ENCODE data around the gene PLCB4.

The PLCB4 gene

DNA sequence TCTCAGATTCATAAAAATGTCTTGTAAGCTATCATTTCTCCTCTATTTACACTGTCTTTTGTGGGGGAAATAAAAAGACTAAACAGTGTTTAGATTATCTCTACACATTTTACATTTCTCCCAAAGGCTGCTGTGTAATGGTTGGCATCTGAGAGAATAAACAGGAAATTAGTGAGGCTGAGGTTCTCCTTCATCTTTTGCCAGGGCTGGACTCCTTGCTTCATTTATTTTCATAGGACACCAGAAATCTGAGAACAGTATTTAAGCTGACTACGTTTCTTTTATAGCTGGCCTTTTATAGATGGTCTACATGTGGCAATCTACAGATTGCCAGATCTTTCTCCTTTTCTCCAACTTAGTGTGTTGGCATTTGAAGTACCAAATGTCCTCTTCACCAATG, 41.5 kb downstream of the PLCB4 start:
- Histone ChIP-seq H3K27me3 (ENCODE audit: control insufficient read depth in 1 of 2, insufficient read depth in 2 of 2, low read length in 2 of 2) (no peaks in the 10 kb centered on the region), H3K9me3 (ENCODE audit: low read length) (no peaks in the 10 kb centered on the region), H3K36me3 (ENCODE audit: insufficient read depth, low read length) (no peaks in the 10 kb centered on the region), H3K4me3 (ENCODE audit: low read depth in 1 of 2, low read length in 2 of 2) (no peak overlapping the region), H3K9ac (ENCODE audit: low read length) (no peak overlapping the region), H3K4me1 (ENCODE audit: insufficient read depth, low read length) (peaks cover 31% of the 10 kb centered on the region), H3K27ac (ENCODE audit: low read depth, low read length) (peak overlapping the region; percentile 25)

DNA sequence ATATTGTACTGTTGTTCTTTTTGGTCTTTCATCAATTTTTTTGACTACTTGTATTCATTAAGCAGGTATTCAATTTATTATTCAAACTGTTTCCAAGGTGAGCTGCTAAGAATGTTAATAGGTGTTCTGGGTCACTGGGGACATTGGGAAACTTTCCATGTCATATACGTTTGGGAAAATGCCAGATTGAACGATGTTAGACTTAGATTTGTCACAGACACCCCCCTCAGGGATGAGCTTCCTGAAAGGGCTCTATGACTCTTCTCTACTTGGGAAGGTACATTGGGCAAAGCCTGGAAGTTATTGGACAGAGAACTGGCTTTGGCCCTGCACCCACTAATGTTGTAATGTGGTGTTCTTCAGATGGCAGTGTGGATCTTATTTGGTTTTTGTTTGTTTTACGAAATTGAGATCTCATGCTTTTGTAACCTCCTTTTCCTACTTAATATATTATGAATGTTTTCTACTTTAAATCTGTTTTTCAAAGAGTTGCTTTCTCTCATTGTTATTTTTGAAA, 42.1 kb downstream of the PLCB4 start:
- Histone ChIP-seq H3K4me3 (ENCODE audit: low read depth in 1 of 2, low read length in 2 of 2) (no peak overlapping the region), H3K4me1 (ENCODE audit: insufficient read depth, low read length) (peaks cover 31% of the 10 kb centered on the region), H3K9me3 (ENCODE audit: low read length) (no peaks in the 10 kb centered on the region), H3K9ac (ENCODE audit: low read length) (no peak overlapping the region), H3K27me3 (ENCODE audit: control insufficient read depth in 1 of 2, insufficient read depth in 2 of 2, low read length in 2 of 2) (no peaks in the 10 kb centered on the region), H3K36me3 (ENCODE audit: insufficient read depth, low read length) (no peaks in the 10 kb centered on the region), H3K27ac (ENCODE audit: low read depth, low read length) (no peak overlapping the region)

GRCh38 chr20:9112541-9113515, 43.9 kb downstream of the PLCB4 start:
- Histone ChIP-seq H3K36me3 (ENCODE audit: insufficient read depth, low read length) (no peaks in the 10 kb centered on the region), H3K9me3 (ENCODE audit: low read length) (no peaks in the 10 kb centered on the region), H3K27ac (ENCODE audit: low read depth, low read length) (no peak overlapping the region), H3K4me3 (ENCODE audit: low read depth in 1 of 2, low read length in 2 of 2) (no peak overlapping the region), H3K4me1 (ENCODE audit: insufficient read depth, low read length) (peaks cover 31% of the 10 kb centered on the region), H3K9ac (ENCODE audit: low read length) (no peak overlapping the region), H3K27me3 (ENCODE audit: control insufficient read depth in 1 of 2, insufficient read depth in 2 of 2, low read length in 2 of 2) (no peaks in the 10 kb centered on the region)

- H3K27me3 ChIP-seq (ENCODE audit: control insufficient read depth in 1 of 2, insufficient read depth in 2 of 2, low read length in 2 of 2) = no peaks in the 10 kb centered on the region
- H3K36me3 ChIP-seq (ENCODE audit: insufficient read depth, low read length) = no peaks in the 10 kb centered on the region
- H3K27ac ChIP-seq (ENCODE audit: low read depth, low read length) = no peak overlapping the region
- H3K4me1 ChIP-seq (ENCODE audit: insufficient read depth, low read length) = peaks cover 26% of the 10 kb centered on the region
- no peak overlapping the region for H3K4me3 ChIP-seq (ENCODE audit: low read depth in 1 of 2, low read length in 2 of 2)
- H3K9ac ChIP-seq (ENCODE audit: low read length) = no peak overlapping the region
- no peaks in the 10 kb centered on the region for H3K9me3 ChIP-seq (ENCODE audit: low read length)
Observed at GRCh38 chr20:9114709-9115108, 45.8 kb downstream of the PLCB4 start.

DNA sequence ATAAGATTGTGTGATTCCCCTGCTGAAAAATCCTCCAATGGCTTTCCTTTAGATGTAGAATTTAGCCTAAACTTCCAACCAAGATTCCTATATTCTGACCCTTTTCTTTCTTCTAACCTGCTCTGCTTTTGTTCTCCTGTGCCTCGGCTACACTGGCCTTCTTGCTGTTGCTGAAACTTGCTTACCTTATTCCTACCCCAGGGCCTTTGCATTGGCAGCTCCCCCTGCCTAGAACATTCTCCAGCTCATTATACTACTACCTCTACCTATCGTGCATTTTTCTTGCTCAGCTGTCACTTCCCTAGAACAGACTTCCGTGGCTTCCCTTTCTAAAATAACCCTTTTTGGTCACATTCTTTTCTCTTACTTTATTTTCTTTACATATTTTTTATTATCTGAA, 48.7 kb downstream of the PLCB4 start:
- H3K36me3 ChIP-seq (ENCODE audit: insufficient read depth, low read length) = no peaks in the 10 kb centered on the region
- H3K4me3 ChIP-seq (ENCODE audit: low read depth in 1 of 2, low read length in 2 of 2) = no peak overlapping the region
- H3K9ac ChIP-seq (ENCODE audit: low read length) = no peak overlapping the region
- H3K9me3 ChIP-seq (ENCODE audit: low read length) = no peaks in the 10 kb centered on the region
- H3K4me1 ChIP-seq (ENCODE audit: insufficient read depth, low read length) = peaks cover 9% of the 10 kb centered on the region
- H3K27me3 ChIP-seq (ENCODE audit: control insufficient read depth in 1 of 2, insufficient read depth in 2 of 2, low read length in 2 of 2) = no peaks in the 10 kb centered on the region
- no peak overlapping the region for H3K27ac ChIP-seq (ENCODE audit: low read depth, low read length)

DNA sequence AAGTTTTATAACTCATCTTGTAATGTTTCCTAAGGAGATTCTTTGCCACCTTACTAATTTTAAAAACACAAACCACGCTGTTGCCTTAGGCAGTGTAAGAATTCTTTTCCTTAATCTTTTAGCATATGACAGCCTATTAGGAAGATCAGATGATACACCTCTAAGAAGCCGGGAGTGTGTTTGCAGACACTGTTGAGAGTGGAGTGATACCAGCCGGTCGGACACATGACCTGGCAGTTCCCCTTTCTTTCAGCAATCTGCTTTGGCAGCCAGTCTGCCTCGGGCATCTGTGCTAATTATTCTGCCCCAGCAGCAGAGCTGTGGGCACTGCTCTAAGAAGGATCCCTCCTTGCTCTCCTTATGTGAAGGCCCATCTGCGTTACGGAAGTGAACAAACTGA, 50.9 kb downstream of the PLCB4 start:
- no peaks in the 10 kb centered on the region for H3K36me3 ChIP-seq (ENCODE audit: insufficient read depth, low read length)
- no peaks in the 10 kb centered on the region for H3K4me1 ChIP-seq (ENCODE audit: insufficient read depth, low read length)
- no peaks in the 10 kb centered on the region for H3K9me3 ChIP-seq (ENCODE audit: low read length)
- no peaks in the 10 kb centered on the region for H3K27me3 ChIP-seq (ENCODE audit: control insufficient read depth in 1 of 2, insufficient read depth in 2 of 2, low read length in 2 of 2)
- no peak overlapping the region for H3K27ac ChIP-seq (ENCODE audit: low read depth, low read length)
- H3K9ac ChIP-seq (ENCODE audit: low read length) = no peak overlapping the region
- no peak overlapping the region for H3K4me3 ChIP-seq (ENCODE audit: low read depth in 1 of 2, low read length in 2 of 2)

- no peaks in the 10 kb centered on the region for H3K36me3 ChIP-seq (ENCODE audit: insufficient read depth, low read length)
- H3K9ac ChIP-seq (ENCODE audit: low read length) = no peak overlapping the region
- no peaks in the 10 kb centered on the region for H3K9me3 ChIP-seq (ENCODE audit: low read length)
- H3K4me3 ChIP-seq (ENCODE audit: low read depth in 1 of 2, low read length in 2 of 2) = no peak overlapping the region
- H3K27me3 ChIP-seq (ENCODE audit: control insufficient read depth in 1 of 2, insufficient read depth in 2 of 2, low read length in 2 of 2) = no peaks in the 10 kb centered on the region
- no peaks in the 10 kb centered on the region for H3K4me1 ChIP-seq (ENCODE audit: insufficient read depth, low read length)
- H3K27ac ChIP-seq (ENCODE audit: low read depth, low read length) = no peak overlapping the region
Observed at GRCh38 chr20:9121211-9121610, 52.3 kb downstream of the PLCB4 start.

DNA sequence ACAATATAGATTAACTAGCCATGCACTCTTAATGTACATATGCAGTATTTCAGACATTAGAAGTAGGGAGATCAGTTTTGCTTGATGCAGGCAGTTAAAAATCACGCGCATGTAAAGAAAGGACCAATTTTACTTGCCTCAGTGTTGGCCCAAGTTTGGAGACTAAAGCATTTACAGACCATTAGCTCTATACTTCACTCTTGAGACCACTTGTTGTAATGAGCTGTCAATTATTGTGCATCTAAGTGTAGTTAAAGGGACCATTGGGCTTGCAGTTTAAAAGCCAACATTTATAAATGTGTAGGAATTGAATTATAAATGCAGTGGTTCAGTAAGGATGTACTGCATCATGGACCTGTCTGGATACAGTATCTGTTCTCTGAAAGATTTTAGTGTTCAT, 53.7 kb downstream of the PLCB4 start:
- H3K36me3 ChIP-seq (ENCODE audit: insufficient read depth, low read length) = no peaks in the 10 kb centered on the region
- H3K9me3 ChIP-seq (ENCODE audit: low read length) = no peaks in the 10 kb centered on the region
- H3K27ac ChIP-seq (ENCODE audit: low read depth, low read length) = no peak overlapping the region
- H3K9ac ChIP-seq (ENCODE audit: low read length) = no peak overlapping the region
- no peaks in the 10 kb centered on the region for H3K4me1 ChIP-seq (ENCODE audit: insufficient read depth, low read length)
- no peak overlapping the region for H3K4me3 ChIP-seq (ENCODE audit: low read depth in 1 of 2, low read length in 2 of 2)
- H3K27me3 ChIP-seq (ENCODE audit: control insufficient read depth in 1 of 2, insufficient read depth in 2 of 2, low read length in 2 of 2) = no peaks in the 10 kb centered on the region

DNA sequence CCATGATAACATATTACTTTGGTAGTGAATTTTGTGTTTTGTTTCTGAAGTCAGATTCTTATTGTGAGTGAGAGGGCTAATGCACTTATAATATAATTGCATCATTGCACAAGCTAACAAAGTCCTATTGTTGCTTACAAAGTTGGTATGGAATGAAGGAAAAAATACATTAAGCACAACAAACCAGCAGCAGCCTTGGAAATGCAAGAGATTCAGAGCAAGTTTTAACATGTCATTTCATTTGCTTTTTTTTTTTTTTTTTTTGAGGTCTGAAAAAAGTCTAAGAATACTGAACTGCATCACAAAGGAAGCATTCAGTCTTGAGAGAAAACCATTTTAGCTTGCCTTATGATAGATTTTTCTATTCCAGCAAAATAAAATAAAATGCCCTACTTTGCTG, 57.6 kb downstream of the PLCB4 start:
- no peak overlapping the region for H3K4me3 ChIP-seq (ENCODE audit: low read depth in 1 of 2, low read length in 2 of 2)
- H3K36me3 ChIP-seq (ENCODE audit: insufficient read depth, low read length) = no peaks in the 10 kb centered on the region
- H3K9me3 ChIP-seq (ENCODE audit: low read length) = peaks cover 6% of the 10 kb centered on the region
- no peaks in the 10 kb centered on the region for H3K27me3 ChIP-seq (ENCODE audit: control insufficient read depth in 1 of 2, insufficient read depth in 2 of 2, low read length in 2 of 2)
- no peak overlapping the region for H3K27ac ChIP-seq (ENCODE audit: low read depth, low read length)
- H3K9ac ChIP-seq (ENCODE audit: low read length) = no peak overlapping the region
- peaks cover 12% of the 10 kb centered on the region for H3K4me1 ChIP-seq (ENCODE audit: insufficient read depth, low read length)

- H3K27me3 ChIP-seq (ENCODE audit: control insufficient read depth in 1 of 2, insufficient read depth in 2 of 2, low read length in 2 of 2) = no peaks in the 10 kb centered on the region
- H3K4me3 ChIP-seq (ENCODE audit: low read depth in 1 of 2, low read length in 2 of 2) = no peak overlapping the region
- H3K4me1 ChIP-seq (ENCODE audit: insufficient read depth, low read length) = peaks cover 12% of the 10 kb centered on the region
- H3K9ac ChIP-seq (ENCODE audit: low read length) = no peak overlapping the region
- peaks cover 14% of the 10 kb centered on the region for H3K9me3 ChIP-seq (ENCODE audit: low read length)
- H3K36me3 ChIP-seq (ENCODE audit: insufficient read depth, low read length) = no peaks in the 10 kb centered on the region
- H3K27ac ChIP-seq (ENCODE audit: low read depth, low read length) = no peak overlapping the region
Observed at GRCh38 chr20:9128568-9128967, 59.7 kb downstream of the PLCB4 start.

DNA sequence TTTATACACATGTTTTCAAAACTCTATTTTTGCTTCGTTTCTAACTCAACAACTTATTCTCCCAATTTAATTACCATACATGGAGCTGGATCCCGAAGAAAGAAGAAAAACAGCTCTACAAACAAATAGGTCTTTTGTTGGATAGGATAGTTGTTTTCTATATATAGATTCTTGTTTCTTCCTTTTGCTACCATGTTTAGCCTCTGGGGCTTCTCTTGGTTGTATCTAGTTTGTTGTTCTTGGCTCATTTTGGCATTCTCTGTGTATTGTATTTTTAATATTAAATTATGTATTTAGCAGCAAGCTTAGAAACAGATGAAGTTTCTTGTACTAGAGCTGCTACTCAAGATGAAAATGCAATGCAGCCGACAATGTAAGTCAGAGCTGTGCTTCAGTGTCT, 60.9 kb downstream of the PLCB4 start:
- H3K4me3 ChIP-seq (ENCODE audit: low read depth in 1 of 2, low read length in 2 of 2) = no peak overlapping the region
- no peak overlapping the region for H3K9ac ChIP-seq (ENCODE audit: low read length)
- peaks cover 14% of the 10 kb centered on the region for H3K9me3 ChIP-seq (ENCODE audit: low read length)
- H3K36me3 ChIP-seq (ENCODE audit: insufficient read depth, low read length) = no peaks in the 10 kb centered on the region
- H3K27ac ChIP-seq (ENCODE audit: low read depth, low read length) = no peak overlapping the region
- peaks cover 12% of the 10 kb centered on the region for H3K4me1 ChIP-seq (ENCODE audit: insufficient read depth, low read length)
- no peaks in the 10 kb centered on the region for H3K27me3 ChIP-seq (ENCODE audit: control insufficient read depth in 1 of 2, insufficient read depth in 2 of 2, low read length in 2 of 2)

DNA sequence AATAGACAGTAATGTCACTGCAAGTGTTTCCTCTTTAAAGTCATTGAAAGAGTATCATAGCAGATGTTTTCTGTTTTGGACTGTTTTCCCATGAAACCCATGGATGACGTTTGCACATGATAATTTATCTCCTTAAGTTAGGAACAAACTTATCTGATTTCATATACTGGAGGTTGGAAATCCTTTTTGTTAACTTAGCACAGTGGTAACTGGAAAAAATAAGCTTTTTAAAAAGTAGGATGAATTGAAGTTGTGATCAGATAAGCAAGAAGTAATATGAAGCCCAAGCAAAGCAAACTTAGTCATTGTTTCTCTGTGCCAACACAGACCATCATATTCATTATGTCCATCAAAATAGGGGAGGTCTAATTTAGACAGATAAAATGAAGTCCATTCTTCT, 61.6 kb downstream of the PLCB4 start:
- no peaks in the 10 kb centered on the region for H3K36me3 ChIP-seq (ENCODE audit: insufficient read depth, low read length)
- H3K4me1 ChIP-seq (ENCODE audit: insufficient read depth, low read length) = peaks cover 12% of the 10 kb centered on the region
- no peak overlapping the region for H3K27ac ChIP-seq (ENCODE audit: low read depth, low read length)
- no peak overlapping the region for H3K9ac ChIP-seq (ENCODE audit: low read length)
- peaks cover 14% of the 10 kb centered on the region for H3K9me3 ChIP-seq (ENCODE audit: low read length)
- H3K27me3 ChIP-seq (ENCODE audit: control insufficient read depth in 1 of 2, insufficient read depth in 2 of 2, low read length in 2 of 2) = no peaks in the 10 kb centered on the region
- no peak overlapping the region for H3K4me3 ChIP-seq (ENCODE audit: low read depth in 1 of 2, low read length in 2 of 2)
